ENCODE results near the gene PIK3R1.
A peak's percentile ranks its signal among the peaks of the same experiment; 100 is the strongest.

Gene PIK3R1

DNA sequence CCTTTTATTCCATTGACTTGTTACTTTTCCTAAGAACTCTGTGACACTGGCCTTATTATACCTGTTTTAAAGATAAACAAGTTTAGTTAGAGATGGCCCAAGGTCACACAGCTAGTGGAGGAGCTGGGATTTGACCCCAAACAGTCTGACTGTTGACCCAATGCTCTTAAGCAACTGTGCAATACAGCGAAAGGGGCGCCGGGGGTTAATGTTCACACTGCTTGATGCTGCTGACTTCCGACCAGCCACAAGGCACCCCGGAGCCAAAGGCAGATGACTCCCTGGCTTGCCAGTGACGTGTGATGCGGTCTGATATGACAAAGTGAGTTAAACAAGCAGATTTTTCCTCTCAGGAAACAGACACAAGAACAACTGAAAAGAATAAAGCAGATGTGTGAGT lies 23.9 kb downstream of the PIK3R1 start:
- TF ChIP-seq CTCF (IDR thresholded peaks at IDR 0.05; ENCODE audit: control insufficient read depth, insufficient read depth, low read depth, low read length, missing control alignments): no peak
- peak; percentile 52 for DNase-seq (ENCODE audit: low read depth)
- no peak overlapping the region for H3K4me3 ChIP-seq (ENCODE audit: control insufficient read depth, low read depth, low read length)

GRCh38 chr5:68240202-68240601 lies 24.6 kb downstream of the PIK3R1 start:
- DNase-seq (ENCODE audit: low read depth): no peak
- TF ChIP-seq CTCF (IDR thresholded peaks at IDR 0.05; ENCODE audit: control insufficient read depth, insufficient read depth, low read depth, low read length, missing control alignments): no peak
- no peak overlapping the region for H3K4me3 ChIP-seq (ENCODE audit: control insufficient read depth, low read depth, low read length)

GRCh38 chr5:68240771-68241170 lies 25.2 kb downstream of the PIK3R1 start:
- no peak for DNase-seq (ENCODE audit: low read depth)
- TF ChIP-seq CTCF (IDR thresholded peaks at IDR 0.05; ENCODE audit: control insufficient read depth, insufficient read depth, low read depth, low read length, missing control alignments): no peak
- no peak overlapping the region for H3K4me3 ChIP-seq (ENCODE audit: control insufficient read depth, low read depth, low read length)

DNA sequence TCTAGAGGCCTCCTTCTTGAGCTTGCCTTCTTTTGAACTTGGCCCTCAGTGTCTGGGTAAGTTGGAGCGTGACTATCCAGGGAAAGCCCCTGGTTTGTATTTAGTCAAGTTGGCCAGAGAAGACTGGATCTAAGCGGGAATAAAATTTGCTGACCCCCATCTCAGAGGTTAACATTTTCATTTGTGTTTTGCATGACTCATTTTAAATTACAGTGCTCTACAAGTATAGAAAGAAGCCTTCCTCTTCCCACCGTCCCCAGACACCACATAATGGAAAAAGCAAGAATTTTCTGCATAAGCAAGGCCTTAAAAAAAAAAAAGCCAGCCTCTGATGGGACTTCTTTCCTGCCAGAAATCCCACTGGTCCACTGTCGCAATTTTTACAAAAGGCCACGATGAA lies 27.2 kb downstream of the PIK3R1 start:
- no peak for DNase-seq (ENCODE audit: low read depth)
- no peak overlapping the region for H3K4me3 ChIP-seq (ENCODE audit: control insufficient read depth, low read depth, low read length)
- no peak for TF ChIP-seq CTCF (IDR thresholded peaks at IDR 0.05; ENCODE audit: control insufficient read depth, insufficient read depth, low read depth, low read length, missing control alignments)

- H3K4me3 ChIP-seq (ENCODE audit: control insufficient read depth, low read depth, low read length): no peak overlapping the region
- no peak for DNase-seq (ENCODE audit: low read depth)
- no peak for TF ChIP-seq CTCF (IDR thresholded peaks at IDR 0.05; ENCODE audit: control insufficient read depth, insufficient read depth, low read depth, low read length, missing control alignments)
Observed at GRCh38 chr5:68243251-68243650, 27.7 kb downstream of the PIK3R1 start.

DNA sequence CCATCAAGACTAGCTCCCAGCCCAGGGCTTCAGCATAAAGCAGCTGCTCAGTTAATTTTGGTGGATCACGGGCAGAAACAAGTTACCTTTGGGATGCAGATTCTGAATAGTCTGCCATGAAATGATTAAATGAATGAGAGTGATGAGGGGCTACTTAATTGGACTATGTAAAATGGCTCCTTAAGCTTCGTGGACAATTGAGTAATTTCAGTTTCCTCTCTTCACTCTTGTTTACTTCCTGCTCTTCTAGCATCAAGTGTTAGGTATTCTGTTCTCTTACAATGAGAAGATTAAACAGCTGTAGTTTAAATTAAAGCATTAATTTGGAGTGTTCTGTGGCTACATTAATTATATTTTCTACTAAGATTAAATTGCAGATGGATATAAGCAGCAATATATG lies 28.1 kb downstream of the PIK3R1 start:
- no peak for TF ChIP-seq CTCF (IDR thresholded peaks at IDR 0.05; ENCODE audit: control insufficient read depth, insufficient read depth, low read depth, low read length, missing control alignments)
- H3K4me3 ChIP-seq (ENCODE audit: control insufficient read depth, low read depth, low read length): no peak overlapping the region
- no peak for DNase-seq (ENCODE audit: low read depth)

GRCh38 chr5:68245319-68245718 lies 29.8 kb downstream of the PIK3R1 start:
- no peak overlapping the region for H3K4me3 ChIP-seq (ENCODE audit: control insufficient read depth, low read depth, low read length)
- DNase-seq (ENCODE audit: low read depth): no peak
- TF ChIP-seq CTCF (IDR thresholded peaks at IDR 0.05; ENCODE audit: control insufficient read depth, insufficient read depth, low read depth, low read length, missing control alignments): no peak
